HG02588 (cell line): ENCODE data around the gene NFATC3.

Source experiments
- ATAC-seq: cut with Tn5 transposase; IDR thresholded peaks from one replicate; pipeline ENCODE4 v1.9.1; 2021; ENCODE audit warnings: mild to moderate bottlenecking, moderate library complexity; ENCODE audit not compliant: unreplicated experiment

NFATC3 gene

DNA sequence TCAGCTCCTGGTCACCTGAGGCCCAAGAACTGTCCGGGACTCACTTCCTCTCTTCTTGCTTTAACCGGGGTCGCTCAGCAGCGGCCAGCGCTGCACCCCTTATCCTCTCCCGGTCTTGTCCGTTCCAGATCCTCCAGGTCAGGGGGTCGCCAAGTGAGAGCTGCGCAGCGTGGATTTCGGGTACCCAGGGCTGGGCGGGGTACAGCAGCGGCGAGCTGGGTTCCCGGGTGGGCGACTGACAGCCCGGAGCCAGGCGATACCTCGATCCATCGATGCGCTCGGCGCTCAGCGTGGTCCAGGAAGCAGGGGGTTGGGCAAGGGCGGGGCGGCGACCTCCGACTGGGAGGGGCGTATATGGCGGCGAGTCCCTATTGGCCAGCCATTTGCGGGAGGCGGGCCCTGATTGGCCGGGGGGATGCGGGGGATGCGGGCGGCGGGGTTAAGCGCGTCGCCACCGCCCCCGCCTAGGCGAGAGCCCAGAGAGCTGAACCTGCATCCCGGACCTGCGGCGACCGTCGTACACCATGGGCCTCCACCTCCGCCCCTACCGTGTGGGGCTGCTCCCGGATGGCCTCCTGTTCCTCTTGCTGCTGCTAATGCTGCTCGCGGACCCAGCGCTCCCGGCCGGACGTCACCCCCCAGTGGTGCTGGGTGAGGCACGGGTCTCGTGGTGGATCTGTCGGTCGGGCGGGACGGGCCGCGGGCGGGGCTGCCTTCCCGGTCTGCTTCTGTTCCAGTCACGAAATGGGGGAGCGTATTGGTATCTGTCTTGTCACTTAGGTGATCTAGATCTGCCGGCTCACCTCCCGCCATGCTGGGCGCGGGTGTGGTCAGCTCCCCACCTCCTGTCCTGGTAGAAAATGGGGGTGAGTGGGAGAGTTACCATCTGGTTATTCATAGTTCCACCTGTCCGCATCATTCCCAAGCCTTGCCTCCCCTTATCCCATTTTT lies 160.0 kb downstream of the NFATC3 start, which contains the start of gene PLA2G15:
Gene PLA2G15, plus strand, starts transcription at position 471 of the 951 bp plus-strand sequence. Its CDS starts 54 bp downstream, at position 525.
- ATAC-seq: peak; percentile 76

DNA sequence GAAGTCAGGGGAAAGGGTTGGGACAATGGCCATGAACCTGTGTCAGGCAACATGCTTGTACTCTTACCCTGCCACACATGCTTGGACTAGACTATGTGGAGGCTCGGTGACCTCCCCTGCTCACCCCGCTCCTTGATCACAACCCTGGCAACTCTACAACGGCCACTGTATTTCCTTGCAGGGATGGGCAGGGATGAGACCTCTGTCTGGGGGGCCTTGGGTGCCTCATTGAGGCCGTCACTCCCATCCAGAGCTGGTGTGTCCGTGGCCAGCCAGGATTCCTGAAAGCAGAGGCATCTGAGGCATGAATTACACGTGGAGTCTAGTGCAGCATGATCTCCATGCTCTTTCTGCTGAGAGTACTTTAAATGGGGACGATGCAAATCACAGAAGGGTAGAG lies 161.0 kb downstream of the NFATC3 start:
- no peak for ATAC-seq

DNA sequence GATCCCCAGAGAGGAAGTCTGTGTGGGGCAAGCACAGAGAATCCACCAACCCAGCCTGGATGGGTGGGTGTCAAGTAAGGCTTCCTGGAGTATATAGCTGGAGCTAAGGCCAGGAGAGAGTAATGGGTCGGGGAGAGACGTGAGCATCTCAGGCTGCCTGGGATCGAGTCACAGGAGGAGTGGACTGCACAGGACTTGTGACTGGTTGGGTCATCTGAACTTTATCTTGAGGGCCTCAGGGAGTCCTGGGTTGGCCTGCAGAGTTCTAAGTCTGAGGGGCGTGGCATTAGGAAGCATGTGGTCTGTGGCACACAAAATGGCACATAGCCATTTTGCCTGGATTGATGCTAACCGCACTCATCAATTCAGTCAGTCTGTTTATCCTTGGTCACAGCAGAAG lies 161.5 kb downstream of the NFATC3 start:
- no peak for ATAC-seq

DNA sequence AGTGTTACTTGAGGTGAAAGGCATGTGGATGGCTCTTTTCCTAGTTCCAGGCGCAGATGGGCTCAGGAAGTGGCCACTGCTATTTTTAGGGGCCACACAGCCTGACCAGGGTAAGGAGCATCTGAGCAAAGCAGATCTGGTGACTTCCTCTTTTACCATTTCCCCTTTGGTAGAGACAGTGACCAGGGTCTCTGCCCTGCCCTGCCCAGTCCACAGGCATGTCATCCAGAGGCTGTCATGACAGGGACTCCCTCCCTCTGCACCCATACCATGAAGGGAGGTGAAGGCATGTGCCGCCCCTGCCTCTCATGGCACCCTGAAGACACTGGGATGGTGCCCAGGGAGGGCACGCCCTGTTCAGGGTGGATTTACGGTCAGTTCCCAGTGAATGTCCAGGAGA lies 162.2 kb downstream of the NFATC3 start:
- ATAC-seq: no peak

DNA sequence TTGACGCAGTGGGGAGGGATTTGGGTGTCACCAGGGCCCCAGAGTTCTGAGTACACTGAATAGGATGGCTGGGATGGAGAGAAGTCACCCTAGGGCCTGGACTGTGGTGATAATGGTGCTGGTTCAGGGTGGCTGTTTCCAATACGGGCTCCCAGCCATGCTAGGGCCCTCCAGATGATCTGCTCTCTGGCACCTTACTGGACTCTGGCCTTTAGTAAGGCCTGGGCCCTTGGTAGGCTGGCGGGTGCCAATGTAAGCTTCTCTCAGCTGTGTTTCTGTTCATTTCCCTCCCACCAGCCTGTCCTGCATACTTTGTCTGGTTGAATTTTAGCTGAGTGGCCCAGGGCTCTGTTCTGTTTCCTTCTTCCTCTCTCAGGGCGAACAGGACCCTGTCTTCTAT lies 162.8 kb downstream of the NFATC3 start:
- no peak for ATAC-seq

DNA sequence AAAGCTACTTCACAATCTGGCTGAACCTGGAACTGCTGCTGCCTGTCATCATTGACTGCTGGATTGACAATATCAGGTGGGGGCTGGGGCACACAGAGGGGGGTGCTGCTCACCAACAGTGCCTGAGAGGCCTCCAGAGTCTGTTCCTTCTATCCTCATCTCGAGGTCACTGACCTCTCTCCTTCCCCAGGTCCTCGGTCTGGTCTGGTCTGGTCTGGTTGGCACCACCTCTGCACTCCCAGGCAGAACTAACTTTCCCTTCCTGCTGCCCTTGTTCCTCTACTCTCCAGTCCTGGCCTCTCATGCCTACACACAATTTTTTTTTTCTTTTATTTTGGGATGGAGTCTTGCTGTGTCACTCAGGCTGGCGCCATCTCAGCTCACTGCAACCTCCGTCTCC lies 164.2 kb downstream of the NFATC3 start:
- no peak for ATAC-seq

DNA sequence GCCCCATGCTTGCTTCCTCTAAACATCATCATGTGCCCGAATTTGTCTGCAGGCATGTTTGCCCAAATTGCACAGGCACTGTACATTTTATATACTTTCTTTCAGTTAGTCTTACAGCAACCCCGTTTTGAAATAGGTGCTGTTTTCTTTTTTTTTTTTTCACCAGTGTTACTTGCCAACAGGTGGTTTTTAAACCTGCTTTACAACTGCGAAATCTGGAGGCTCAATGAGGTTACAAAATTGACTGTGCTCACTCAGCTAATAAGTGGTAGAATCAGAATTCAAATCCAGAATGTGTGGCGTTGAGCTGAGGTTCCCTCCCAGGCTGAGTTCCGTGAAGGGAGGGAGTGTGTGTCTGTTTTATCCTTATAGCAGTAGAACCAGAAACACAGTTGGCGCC lies 165.8 kb downstream of the NFATC3 start:
- ATAC-seq: no peak

DNA sequence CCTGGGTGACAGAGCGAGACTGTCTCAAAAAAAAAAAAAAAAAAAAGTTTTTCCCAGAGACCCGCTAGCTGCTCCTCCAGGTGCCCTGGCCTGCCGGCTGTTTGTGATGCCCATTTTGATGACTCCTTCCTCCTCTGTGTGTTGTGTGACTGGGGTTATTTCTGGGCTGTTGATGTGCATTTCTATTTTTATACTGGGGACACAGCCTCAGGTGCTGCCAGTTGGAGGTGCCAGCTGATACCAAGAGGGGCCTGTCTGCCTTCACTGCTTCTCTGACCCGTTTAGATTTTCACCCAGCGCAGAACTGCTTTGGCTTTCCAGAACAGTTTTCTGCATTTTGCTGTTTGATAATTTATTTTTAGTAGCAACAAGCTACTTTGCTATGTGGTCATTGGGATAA lies 166.7 kb downstream of the NFATC3 start:
- no peak for ATAC-seq

DNA sequence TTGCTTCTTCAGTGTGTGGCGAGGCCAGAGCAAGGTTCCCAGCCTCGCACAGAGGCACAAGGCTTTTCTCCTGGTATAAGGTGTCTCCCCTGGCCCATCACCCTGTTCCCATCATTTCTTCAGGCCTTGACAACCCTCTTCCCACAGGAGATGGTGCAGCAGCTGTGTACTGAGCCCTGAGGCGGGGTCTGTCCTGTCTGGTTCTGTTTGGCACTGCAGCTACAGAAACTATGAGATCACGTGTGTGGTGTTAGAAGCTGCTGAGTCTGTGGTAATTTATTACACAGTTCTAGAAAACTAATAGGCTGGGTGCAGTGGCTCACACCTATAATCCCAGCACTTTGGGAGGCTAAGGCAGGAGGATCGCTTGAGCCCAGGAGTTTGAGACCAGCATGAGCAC lies 167.2 kb downstream of the NFATC3 start:
- ATAC-seq: no peak

DNA sequence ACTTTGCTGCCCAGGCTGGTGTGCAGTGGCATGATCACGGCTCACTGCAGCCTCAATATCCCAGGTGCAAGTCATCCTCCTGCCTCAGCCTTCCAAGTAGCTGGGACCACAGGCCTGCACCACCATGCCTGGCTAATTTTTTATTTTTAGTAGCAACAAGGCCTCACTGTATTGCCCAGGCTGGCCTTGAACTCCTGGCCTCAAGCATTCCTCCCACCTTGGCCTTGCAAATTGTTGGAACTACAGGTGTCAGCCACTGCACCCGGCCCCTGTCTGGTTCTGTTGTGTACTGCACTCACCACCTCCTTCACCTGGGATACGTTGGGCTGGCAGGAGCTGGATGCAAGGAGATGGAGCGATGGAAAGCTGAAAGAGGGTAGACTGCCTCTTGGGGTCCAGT lies 168.6 kb downstream of the NFATC3 start:
- no peak for ATAC-seq

DNA sequence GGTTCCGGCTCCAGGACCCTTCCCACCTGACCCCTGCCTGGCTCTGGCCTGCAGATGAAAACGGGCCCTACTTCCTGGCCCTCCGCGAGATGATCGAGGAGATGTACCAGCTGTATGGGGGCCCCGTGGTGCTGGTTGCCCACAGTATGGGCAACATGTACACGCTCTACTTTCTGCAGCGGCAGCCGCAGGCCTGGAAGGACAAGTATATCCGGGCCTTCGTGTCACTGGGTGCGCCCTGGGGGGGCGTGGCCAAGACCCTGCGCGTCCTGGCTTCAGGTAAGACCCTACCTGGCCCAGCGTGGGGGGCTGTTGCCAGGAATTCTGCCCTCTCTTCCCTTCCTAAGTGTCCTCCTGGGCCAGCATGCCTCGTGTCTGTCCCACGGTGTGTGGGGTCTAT lies 170.5 kb downstream of the NFATC3 start:
- ATAC-seq: no peak

DNA sequence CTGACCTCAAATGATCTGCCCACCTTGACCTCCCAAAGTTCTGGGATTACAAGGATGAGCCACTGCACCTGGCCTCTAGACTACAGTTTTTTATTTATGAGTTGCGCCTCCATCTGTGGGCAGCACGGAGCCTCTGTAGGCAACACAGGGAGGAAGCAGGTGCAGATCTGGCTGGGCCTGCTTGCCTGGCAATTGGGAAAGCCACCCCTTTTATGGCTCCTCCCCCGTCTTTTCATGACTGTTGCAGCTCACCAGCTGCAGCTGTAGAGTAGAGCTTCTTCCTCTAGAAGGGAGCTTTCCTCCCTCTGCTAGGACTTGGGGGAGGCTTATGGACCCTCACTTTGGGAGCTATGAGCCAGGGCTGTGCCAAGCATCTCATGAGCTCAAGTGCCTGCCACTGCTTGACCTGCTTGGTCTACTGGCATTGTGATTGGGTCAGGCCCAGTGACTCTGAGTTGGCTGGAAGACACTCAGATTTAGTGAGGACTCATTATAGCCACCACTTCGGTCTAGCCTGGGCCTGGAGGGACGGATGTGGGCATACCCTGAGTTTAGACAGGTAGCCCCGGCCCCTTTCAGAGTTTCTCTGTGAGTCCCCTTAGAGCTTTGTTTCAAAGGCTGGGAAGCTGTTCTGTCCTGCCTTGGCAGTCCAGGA lies 172.2 kb downstream of the NFATC3 start:
- no peak for ATAC-seq

DNA sequence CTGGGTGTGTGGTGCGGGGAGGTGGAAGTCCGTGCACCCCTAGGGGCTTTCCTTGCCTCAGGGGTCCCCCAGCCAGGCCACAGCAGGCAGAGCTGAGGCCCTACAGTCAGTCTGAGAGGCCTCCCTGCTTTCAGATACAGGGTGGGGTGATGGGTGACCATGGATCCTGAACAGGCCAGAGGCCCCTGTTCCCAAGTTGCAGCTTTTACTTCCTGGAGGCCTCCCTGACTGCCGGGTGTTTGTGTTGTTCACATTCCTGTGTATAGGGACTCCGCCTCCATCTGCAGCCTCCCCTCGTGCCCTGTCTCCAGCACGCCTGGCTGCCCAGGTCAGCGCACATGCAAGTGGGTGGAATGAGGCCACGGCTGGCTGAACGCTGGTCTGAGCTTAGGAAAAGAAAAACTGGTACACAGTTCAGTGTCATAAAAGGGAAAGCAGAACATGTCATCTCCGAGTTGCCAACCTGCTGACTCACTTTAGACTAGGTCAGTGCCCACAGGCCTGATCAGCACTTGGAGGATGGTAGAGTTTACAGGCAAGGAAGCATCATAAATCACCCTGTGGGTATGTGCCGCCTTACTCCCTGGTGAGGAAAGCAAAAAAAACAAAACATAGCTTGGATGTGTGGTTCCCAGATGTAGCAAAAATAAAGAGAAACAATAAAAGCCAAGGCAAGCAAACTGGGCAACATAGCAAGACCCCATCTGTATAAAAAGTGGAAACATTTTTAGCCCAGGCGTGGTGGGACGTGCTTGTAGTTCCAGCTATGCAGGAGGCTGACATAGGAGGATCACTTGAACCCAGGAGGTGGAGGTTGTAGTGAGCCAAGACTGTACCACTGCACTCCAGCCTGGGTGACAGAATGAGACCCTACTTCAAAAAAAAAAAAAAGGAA lies 173.0 kb downstream of the NFATC3 start:
- ATAC-seq: no peak

DNA sequence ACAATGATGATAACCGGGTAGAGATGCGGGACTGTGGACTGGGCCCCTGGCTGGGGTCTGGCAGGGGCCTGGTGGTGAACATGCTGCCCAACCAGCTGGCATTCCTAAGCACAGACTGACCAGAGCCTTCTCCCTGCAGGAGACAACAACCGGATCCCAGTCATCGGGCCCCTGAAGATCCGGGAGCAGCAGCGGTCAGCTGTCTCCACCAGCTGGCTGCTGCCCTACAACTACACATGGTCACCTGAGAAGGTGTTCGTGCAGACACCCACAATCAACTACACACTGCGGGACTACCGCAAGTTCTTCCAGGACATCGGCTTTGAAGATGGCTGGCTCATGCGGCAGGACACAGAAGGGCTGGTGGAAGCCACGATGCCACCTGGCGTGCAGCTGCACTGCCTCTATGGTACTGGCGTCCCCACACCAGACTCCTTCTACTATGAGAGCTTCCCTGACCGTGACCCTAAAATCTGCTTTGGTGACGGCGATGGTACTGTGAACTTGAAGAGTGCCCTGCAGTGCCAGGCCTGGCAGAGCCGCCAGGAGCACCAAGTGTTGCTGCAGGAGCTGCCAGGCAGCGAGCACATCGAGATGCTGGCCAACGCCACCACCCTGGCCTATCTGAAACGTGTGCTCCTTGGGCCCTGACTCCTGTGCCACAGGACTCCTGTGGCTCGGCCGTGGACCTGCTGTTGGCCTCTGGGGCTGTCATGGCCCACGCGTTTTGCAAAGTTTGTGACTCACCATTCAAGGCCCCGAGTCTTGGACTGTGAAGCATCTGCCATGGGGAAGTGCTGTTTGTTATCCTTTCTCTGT lies 174.0 kb downstream of the NFATC3 start:
- no peak for ATAC-seq

DNA sequence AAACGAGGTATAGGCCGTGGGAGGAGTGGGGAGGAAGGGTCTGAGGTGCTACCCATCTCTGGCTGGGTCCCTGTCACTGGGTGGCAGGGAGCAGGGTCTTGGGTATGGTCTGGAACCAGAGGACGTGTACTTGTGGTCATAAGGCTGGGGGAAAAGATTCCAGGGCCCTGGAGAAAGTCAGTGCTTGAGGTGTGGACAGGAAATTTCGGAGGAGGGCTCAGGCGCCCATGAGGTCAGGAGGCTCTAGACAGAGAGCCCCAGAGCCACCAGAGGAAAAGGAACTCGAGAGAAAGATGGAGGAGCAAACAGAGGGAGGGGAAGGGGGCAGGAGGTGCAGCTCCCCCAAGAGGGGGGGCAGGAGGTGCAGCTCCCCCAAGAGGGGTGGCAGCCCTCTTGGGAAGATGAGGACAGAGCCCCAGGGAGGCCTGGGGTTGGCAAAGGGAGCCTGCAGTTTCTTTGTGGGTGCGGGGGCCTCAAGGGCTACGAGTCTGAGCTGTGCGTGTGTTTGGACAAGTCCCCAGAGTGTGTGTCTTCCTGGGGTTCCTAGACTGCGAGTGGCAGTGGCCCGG lies 178.5 kb downstream of the NFATC3 start:
- ATAC-seq: peak; percentile 1

DNA sequence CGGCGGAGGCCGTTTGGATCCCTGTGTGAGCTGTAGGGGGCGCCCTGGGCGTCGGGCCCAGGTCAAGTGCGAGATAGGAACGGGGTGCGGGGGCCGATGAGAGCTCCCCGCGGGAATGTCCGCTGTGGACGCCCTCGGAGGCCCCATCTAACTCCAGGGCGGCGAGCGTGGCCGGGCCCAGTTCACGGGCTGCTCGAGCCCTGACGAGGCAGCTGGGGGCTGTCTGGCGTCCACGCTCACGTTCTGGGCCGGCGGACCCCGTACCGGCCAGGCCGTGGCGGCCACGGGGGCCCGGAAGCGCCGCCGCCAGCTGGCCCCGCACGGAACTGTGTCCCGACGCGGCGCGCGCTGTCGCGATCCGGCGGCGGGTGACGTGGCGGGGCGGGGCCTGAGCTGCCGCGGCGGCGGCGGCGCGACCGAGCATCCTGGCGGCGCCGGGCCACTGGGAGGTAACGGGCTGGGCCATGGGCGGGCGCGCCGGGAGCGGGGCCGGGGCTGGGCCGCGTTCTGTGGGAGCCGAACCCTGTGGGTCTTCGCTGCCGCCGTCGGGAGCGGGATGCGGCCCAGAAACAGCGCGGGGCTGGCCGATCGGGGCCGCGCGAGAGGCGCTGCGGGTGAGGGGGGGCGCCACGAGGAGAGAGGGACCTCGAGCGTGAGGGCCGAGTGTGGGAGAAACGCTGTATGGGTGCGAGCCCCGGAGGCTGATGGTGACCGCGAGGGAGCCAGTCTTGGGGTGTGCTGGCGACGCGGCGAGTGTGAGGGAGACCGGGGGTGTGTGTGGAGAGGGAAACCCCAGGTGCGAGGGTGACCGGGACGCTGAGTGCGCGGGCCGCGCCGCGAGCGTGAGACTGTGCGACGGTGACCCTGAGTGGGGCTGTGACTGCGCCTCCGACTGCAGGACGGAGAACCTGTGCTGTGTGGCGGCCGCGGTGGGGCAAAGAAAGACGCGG lies 179.2 kb downstream of the NFATC3 start, which contains the start of gene SLC7A6:
Gene SLC7A6, plus strand, starts transcription at position 399 of the 950 bp plus-strand sequence. CDS start 10,201 bp downstream, outside the sequence.
- ATAC-seq: peak; percentile 64

DNA sequence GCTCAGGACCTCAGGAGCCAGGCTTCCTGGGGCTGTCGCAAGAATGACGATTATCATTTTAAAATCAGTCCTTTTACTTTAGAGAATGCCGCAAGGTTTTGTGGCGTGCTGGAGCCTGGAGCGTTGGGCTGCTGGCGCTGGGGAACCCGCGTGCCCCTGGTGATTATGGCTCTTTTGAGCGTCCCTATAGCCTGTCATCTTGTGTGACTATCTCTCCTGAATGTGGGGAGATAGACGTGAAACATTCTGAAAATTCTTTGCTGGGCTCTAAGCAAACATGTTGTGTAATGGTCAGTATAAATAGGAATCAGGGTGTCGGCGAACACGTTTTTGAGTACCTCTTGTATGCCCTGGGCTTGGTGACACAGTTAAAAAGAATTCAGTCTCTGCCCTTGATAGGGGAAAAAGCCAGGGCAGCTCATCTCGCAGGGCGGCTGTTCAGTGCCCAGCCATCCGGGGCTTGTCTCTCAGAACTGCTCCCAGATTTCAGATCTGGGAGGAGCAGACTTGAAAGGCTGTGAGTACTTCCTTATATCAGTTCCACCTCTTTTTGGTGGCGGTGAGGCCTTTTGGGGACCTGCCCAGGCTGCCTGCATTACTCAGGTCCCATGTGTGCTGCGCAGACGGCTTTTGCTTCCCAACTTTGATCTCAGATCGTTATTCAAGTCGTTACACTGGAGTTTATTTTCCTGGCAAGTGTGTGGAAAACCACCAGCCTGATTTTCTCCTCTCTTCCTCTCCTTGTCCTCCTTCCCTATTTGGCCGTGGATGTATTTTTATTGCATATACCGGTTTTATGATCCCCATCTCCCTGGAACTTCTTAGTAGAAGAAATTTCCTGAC lies 180.1 kb downstream of the NFATC3 start:
- ATAC-seq: peak; percentile 7
